ENCODE data around the gene RBPJL. TPM values are rescaled to one million over a fixed set of nuclear protein-coding genes. Genes with fewer than 3 reads are reported as not detected.
A peak's percentile ranks its signal among the peaks of the same experiment; 100 is the strongest.

RBPJL gene
- total RNA-seq, 1 experiment from 2014 or later: not detected

- no peak for TF ChIP-seq ZBTB33 (IDR thresholded peaks at IDR 0.05; ENCODE audit: extremely low read depth, insufficient replicate concordance, low read length)
- TF ChIP-seq ZNF274 (IDR thresholded peaks at IDR 0.05; ENCODE audit: low read depth, low read length): no peak
- no peak for TF ChIP-seq FOSL1 (IDR thresholded peaks at IDR 0.05; ENCODE audit: low read depth)
- TF ChIP-seq ELF1 (IDR thresholded peaks at IDR 0.05; ENCODE audit: borderline replicate concordance, low read depth): no peak
- no peak for TF ChIP-seq SP1 (IDR thresholded peaks at IDR 0.05; ENCODE audit: low read depth)
- TF ChIP-seq ATF3 (IDR thresholded peaks at IDR 0.05): no peak
- TF ChIP-seq SRF (IDR thresholded peaks at IDR 0.05; ENCODE audit: low read depth): no peak
Observed at GRCh38 chr20:45292343-45292742, 14.3 kb upstream of the RBPJL start (continued).

- H3K27me3 ChIP-seq (ENCODE audit: insufficient read depth, low read length): no peaks in the 10 kb centered on the region
- peak overlapping the region; percentile 23; the same call in 1 of the 2 replicates for H3K27ac ChIP-seq (ENCODE audit: low read depth, low read length)
- intact Hi-C loops (cut with micrococcal nuclease): no loop called here
- RAD21 ChIA-PET (ENCODE audit: low non-redundant PET in 1 of 2, low total read pairs in 2 of 2, uncharacterized antibody in 2 of 2, unreplicated experiment in 2 of 2): no interaction called here
- peak overlapping the region; percentile 52; the same call in 1 of the 2 replicates for H3K9ac ChIP-seq (ENCODE audit: low read length)
- H3K79me2 ChIP-seq (ENCODE audit: insufficient read depth, low read length): no peaks in the 10 kb centered on the region
- TF ChIP-seq ZBTB33 (IDR thresholded peaks at IDR 0.05; ENCODE audit: extremely low read depth, insufficient replicate concordance, low read length): no peak
- peak; percentile 47; the same call in 1 of the 2 replicates for TF ChIP-seq MAX (IDR thresholded peaks at IDR 0.05)
- TF ChIP-seq POLR2AphosphoS5 (IDR thresholded peaks at IDR 0.05; ENCODE audit: low read depth, low read length): 0 out of 2 replicates have a peak, but pooled peaks have one; percentile 13
- peak; percentile 40 to 97 (median 94); a peak in 5 of 6 replicates for TF ChIP-seq CTCF (IDR thresholded peaks at IDR 0.05 in 2 of 3, conservative IDR thresholded peaks at IDR 0.05 in 1 of 3; ENCODE audit: borderline replicate concordance in 1 of 3, insufficient read depth in 1 of 3, low read depth in 2 of 3, low read length in 2 of 3)
- TF ChIP-seq POLR2A (IDR thresholded peaks at IDR 0.05; ENCODE audit: borderline replicate concordance, extremely low read depth, insufficient read depth, insufficient read length): no peak
- no peak for TF ChIP-seq ZFX (IDR thresholded peaks at IDR 0.05)
- H3K4me3 ChIP-seq (replicated peaks in 1 of 2; ENCODE audit: low read depth in 1 of 2, low read length in 2 of 2): peak overlapping the region; percentile 32 to 59
- H3K9me3 ChIP-seq (ENCODE audit: control insufficient read depth in 1 of 2, insufficient read depth in 1 of 2, low read depth in 1 of 2, low read length in 2 of 2): peaks cover 0 to 3% of the 10 kb centered on the region in 2 experiments; a peak in 1 of 4 replicates
- ATAC-seq (peak; percentile 91), DNase-seq (ENCODE audit: low read depth, low spot score) (peak; percentile 26)
- H3K9me2 ChIP-seq (ENCODE audit: insufficient read depth): no peaks in the 10 kb centered on the region
- H3K4me2 ChIP-seq (ENCODE audit: low read length): peak overlapping the region; percentile 87
- no TSS peak for BruUV-seq (replicated peaks)
- CTCF ChIA-PET: interaction anchor here (0.8 to 5.4 kb wide), 14 partner anchors 7 to 478 kb away, joined by 3 to 30 read pairs (median 4); no protein-coding TSS in a partner anchor
- peaks cover 0 to 12% of the 10 kb centered on the region in 2 experiments; a peak in 2 of 4 replicates for H3K4me1 ChIP-seq (ENCODE audit: control insufficient read depth in 1 of 2, insufficient read depth in 2 of 2, low read length in 2 of 2)
- H3K36me3 ChIP-seq (ENCODE audit: control insufficient read depth in 1 of 2, insufficient read depth in 2 of 2, low read length in 2 of 2): no peaks in the 10 kb centered on the region
- no peaks in the 10 kb centered on the region for H4K20me1 ChIP-seq (ENCODE audit: insufficient read depth)
- peak overlapping the region; percentile 81 for H2AFZ ChIP-seq (ENCODE audit: low read depth, low read length, poor library complexity, severe bottlenecking)
- POLR2A ChIA-PET: interaction anchor here (1.9 kb wide), 1 partner anchor 7 kb away, joined by 6 read pairs; no protein-coding TSS in a partner anchor
Observed at GRCh38 chr20:45293041-45294002, 13.3 kb upstream of the RBPJL start.
